Hepatocyte (in vitro differentiated cells): ENCODE results near the gene TBC1D1. TPM values are rescaled to one million over a fixed set of nuclear protein-coding genes. Genes with fewer than 3 reads are reported as not detected.

Experiments
- DNase-seq: peaks from one replicate; pipeline ENCODE4 v3.0.0-alpha.2; 2016; ENCODE audit warnings: low spot score
- H2AFZ ChIP-seq: fragments of 200-600 bp; sonication (generic); 2 replicates; pipeline ENCODE4 v1.6.0; 2016; ENCODE audit warnings: antibody characterized with exemption, mild to moderate bottlenecking
- H3K27ac ChIP-seq: fragments of 200-600 bp; sonication (generic); 2 replicates; pipeline ENCODE4 v1.5.1; 2016; ENCODE audit warnings: mild to moderate bottlenecking
- H3K27me3 ChIP-seq: fragments of 200-600 bp; sonication (generic); 2 replicates; pipeline ENCODE4 v1.6.1; 2016
- H3K36me3 ChIP-seq: fragments of 200-600 bp; sonication (generic); replicated peaks from 2 replicates; pipeline ENCODE4 v1.5.1; 2016; ENCODE audit warnings: low read depth; ENCODE audit not compliant: insufficient read depth
- H3K4me1 ChIP-seq: fragments of 200-600 bp; sonication (generic); 2 replicates; pipeline ENCODE4 v1.5.1; 2016; ENCODE audit warnings: mild to moderate bottlenecking, moderate library complexity; ENCODE audit not compliant: insufficient read depth
- H3K4me2 ChIP-seq: fragments of 200-600 bp; sonication (generic); 2 replicates; pipeline ENCODE4 v1.6.0; 2016
- H3K4me3 ChIP-seq: fragments of 200-600 bp; sonication (generic); 2 replicates; pipeline ENCODE4 v1.5.1; 2016; ENCODE audit warnings: mild to moderate bottlenecking
- H3K79me2 ChIP-seq: fragments of 200-600 bp; sonication (generic); 2 replicates; pipeline ENCODE4 v1.6.0; 2017; ENCODE audit warnings: mild to moderate bottlenecking
- H3K9me2 ChIP-seq: fragments of 200-600 bp; sonication (generic); replicated peaks from 2 replicates; pipeline ENCODE4 v1.6.0; 2017; ENCODE audit warnings: mild to moderate bottlenecking; ENCODE audit not compliant: insufficient read depth
- H3K9me3 ChIP-seq: fragments of 200-600 bp; sonication (generic); 2 replicates; pipeline ENCODE4 v1.5.1; 2016; ENCODE audit warnings: low read depth, mild to moderate bottlenecking
- H4K20me1 ChIP-seq: fragments of 200-600 bp; sonication (generic); 2 replicates; pipeline ENCODE4 v1.6.0; 2016; ENCODE audit warnings: mild to moderate bottlenecking; ENCODE audit not compliant: insufficient read depth, poor library complexity, severe bottlenecking
- EZH2 ChIP-seq: fragments of 200-600 bp; sonication (generic); IDR thresholded peaks from 2 replicates; pipeline ENCODE4 v1.6.1; 2016; ENCODE audit warnings: antibody characterized with exemption, mild to moderate bottlenecking, borderline replicate concordance
- EZH2phosphoT487 ChIP-seq: fragments of 200-600 bp; sonication (generic); IDR thresholded peaks from one replicate; pipeline ENCODE4 v1.6.1; 2018; ENCODE audit warnings: antibody characterized with exemption, mild to moderate bottlenecking, low read depth, moderate library complexity; ENCODE audit not compliant: unreplicated experiment, severe bottlenecking
- WGBS: methylation state at CpG from one replicate; pipeline ENCODE4 v1.1.6; 2016; ENCODE audit warnings: low lambda C conversion rate; ENCODE audit errors: missing lambda C conversion rate; 5-methylcytosine and 5-hydroxymethylcytosine counted together
- polyA plus RNA-seq: library from polyadenylated mRNA; unstranded; fragments of >200 nt; fragmentation: Nextera tagmentation; extraction: Ambion mirVana; gene quantifications from 2 replicates; pipeline ENCODE4 v1.2.1, GENCODE V29; 2016
- total RNA-seq: library from RNA; depleted of rRNA; stranded (reverse); fragments of >200 nt; gene quantifications from 2 replicates; pipeline ENCODE4 v1.2.3, GENCODE V29; 2014
- TF ChIP-seq, protein P1 (sequence below): fragments of 200-600 bp; sonication (generic); IDR thresholded peaks from 2 replicates; pipeline ENCODE4 v1.5.1; 2016; ENCODE audit warnings: antibody characterized with exemption, mild to moderate bottlenecking; ENCODE audit not compliant: poor library complexity

Gene TBC1D1
- total and polyA plus RNA-seq, 2 experiments from 2014 or later, result 45.6 to 117 TPM

DNA sequence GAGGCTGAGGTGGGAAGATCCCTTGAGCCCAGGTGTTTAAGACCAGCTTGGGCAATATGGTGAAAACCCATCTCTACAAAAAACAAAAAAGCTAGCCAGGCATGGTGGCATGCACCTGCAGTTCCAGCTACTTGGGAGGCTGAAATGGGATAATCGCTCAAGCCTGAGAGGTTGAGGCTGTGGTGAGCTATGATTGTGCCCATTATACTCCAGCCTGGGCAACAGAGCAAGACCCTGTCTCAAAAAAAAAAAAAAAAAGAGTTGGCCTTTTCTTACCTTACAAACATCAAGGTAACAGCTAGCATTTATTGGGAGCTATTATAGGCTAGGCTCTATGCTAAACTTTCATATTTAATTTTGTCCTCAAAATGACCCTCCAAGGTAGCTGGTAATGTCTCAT is 112.7 kb downstream of the TBC1D1 start:
- Histone ChIP-seq H3K9me3 (no peaks in the 10 kb centered on the region), H3K4me2 (no peak overlapping the region), H3K27me3 (no peaks in the 10 kb centered on the region), H3K9me2 (no peaks in the 10 kb centered on the region), H4K20me1 (no peaks in the 10 kb centered on the region), H2AFZ (no peak overlapping the region), H3K27ac (no peak overlapping the region), H3K4me1 (peaks cover 22% of the 10 kb centered on the region), H3K4me3 (no peak overlapping the region), H3K79me2 (peaks cover 72% of the 10 kb centered on the region), H3K36me3 (no peaks in the 10 kb centered on the region)
- TF ChIP-seq, protein P1, sequence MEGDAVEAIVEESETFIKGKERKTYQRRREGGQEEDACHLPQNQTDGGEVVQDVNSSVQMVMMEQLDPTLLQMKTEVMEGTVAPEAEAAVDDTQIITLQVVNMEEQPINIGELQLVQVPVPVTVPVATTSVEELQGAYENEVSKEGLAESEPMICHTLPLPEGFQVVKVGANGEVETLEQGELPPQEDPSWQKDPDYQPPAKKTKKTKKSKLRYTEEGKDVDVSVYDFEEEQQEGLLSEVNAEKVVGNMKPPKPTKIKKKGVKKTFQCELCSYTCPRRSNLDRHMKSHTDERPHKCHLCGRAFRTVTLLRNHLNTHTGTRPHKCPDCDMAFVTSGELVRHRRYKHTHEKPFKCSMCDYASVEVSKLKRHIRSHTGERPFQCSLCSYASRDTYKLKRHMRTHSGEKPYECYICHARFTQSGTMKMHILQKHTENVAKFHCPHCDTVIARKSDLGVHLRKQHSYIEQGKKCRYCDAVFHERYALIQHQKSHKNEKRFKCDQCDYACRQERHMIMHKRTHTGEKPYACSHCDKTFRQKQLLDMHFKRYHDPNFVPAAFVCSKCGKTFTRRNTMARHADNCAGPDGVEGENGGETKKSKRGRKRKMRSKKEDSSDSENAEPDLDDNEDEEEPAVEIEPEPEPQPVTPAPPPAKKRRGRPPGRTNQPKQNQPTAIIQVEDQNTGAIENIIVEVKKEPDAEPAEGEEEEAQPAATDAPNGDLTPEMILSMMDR, result no peak
- no peak for TF ChIP-seq EZH2
- no peak for TF ChIP-seq EZH2phosphoT487
- no peak for DNase-seq
- 100% methylated on average over 1 of the region's 1 CpG for WGBS

DNA sequence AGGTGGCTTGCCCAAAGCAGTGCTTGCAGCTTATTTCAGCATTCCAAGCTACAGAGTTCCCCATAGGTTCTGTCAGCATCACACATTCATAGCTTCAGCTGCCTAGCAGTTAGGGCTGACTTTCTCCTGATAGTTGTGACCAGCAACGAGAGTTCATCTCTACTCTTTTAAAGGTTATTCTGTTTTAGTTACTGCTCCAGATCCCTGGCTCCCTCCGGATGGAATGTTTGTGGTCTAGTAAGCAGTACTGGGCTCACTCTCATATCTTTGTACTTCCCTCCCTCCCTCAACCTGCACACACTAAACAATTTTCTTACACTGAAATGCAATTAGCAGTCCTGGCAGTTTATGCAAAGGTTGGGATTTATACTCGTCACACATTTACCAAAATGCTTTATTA is 113.2 kb downstream of the TBC1D1 start:
- Histone ChIP-seq H3K79me2 (peaks cover 73% of the 10 kb centered on the region), H3K9me3 (no peaks in the 10 kb centered on the region), H3K27ac (no peak overlapping the region), H3K36me3 (no peaks in the 10 kb centered on the region), H3K4me1 (peaks cover 26% of the 10 kb centered on the region), H3K27me3 (no peaks in the 10 kb centered on the region), H3K4me2 (peak overlapping the region; percentile 57), H3K9me2 (no peaks in the 10 kb centered on the region), H4K20me1 (peaks cover 3% of the 10 kb centered on the region), H3K4me3 (no peak overlapping the region), H2AFZ (no peak overlapping the region)
- no peak for DNase-seq
- TF ChIP-seq, protein P1, result no peak
- TF ChIP-seq EZH2 (no peak), EZH2phosphoT487 (no peak)
- 45% methylated on average over 3 of the region's 3 CpGs for WGBS

- Histone ChIP-seq H3K27ac (no peak overlapping the region), H3K27me3 (no peaks in the 10 kb centered on the region), H4K20me1 (peaks cover 3% of the 10 kb centered on the region), H3K36me3 (no peaks in the 10 kb centered on the region), H3K9me2 (no peaks in the 10 kb centered on the region), H2AFZ (no peak overlapping the region), H3K4me1 (peaks cover 35% of the 10 kb centered on the region), H3K79me2 (peaks cover 70% of the 10 kb centered on the region), H3K9me3 (no peaks in the 10 kb centered on the region), H3K4me3 (no peak overlapping the region), H3K4me2 (peak overlapping the region; percentile 57)
- TF ChIP-seq EZH2 (no peak), EZH2phosphoT487 (no peak)
- TF ChIP-seq, protein P1, result no peak
- no peak for DNase-seq
- WGBS, result 66% methylated on average over 6 of the region's 6 CpGs
These were observed 114.0 kb downstream of the TBC1D1 start for GRCh38 chr4:38004887-38005286.

- no peak for TF ChIP-seq EZH2phosphoT487
- no peak for TF ChIP-seq EZH2
- TF ChIP-seq, protein P1, result no peak
- H2AFZ ChIP-seq, result no peak overlapping the region
- no peaks in the 10 kb centered on the region for H3K9me2 ChIP-seq
- no peaks in the 10 kb centered on the region for H3K36me3 ChIP-seq
- no peak overlapping the region for H3K27ac ChIP-seq
- H3K4me3 ChIP-seq, result no peak overlapping the region
- no peaks in the 10 kb centered on the region for H3K27me3 ChIP-seq
- H3K9me3 ChIP-seq, result no peaks in the 10 kb centered on the region
- H4K20me1 ChIP-seq, result peaks cover 3% of the 10 kb centered on the region
- H3K79me2 ChIP-seq, result peaks cover 69% of the 10 kb centered on the region
- H3K4me2 ChIP-seq, result peak overlapping the region; percentile 57
- 83% methylated on average over 3 of the region's 3 CpGs for WGBS
- H3K4me1 ChIP-seq, result peaks cover 42% of the 10 kb centered on the region
- no peak for DNase-seq
These were observed 114.8 kb downstream of the TBC1D1 start for GRCh38 chr4:38005637-38006036.
